Subcutaneous adipose tissue (tissue), 4 donors: Measurements from ENCODE around the gene OR52E4. TPM values are rescaled to one million over a fixed set of nuclear protein-coding genes. Genes with fewer than 3 reads are reported as not detected.

ENCODE experiments used
- total RNA-seq, 4 donors: library from RNA; depleted of rRNA; stranded (reverse); fragments of >200 nt; gene quantifications; one replicate each; pipeline ENCODE4 v1.1.0, GENCODE V29; 2016
- TF ChIP-seq, protein P1 (sequence below): fragments of 450-650 bp; IDR thresholded peaks from one replicate; pipeline ENCODE4 v1.5.1; 2016; ENCODE audit warnings: low read depth, mild to moderate bottlenecking, control low read depth, antibody characterized with exemption, moderate library complexity

Gene OR52E4
- total RNA-seq, 4 donors from 2014 or later: not detected

DNA sequence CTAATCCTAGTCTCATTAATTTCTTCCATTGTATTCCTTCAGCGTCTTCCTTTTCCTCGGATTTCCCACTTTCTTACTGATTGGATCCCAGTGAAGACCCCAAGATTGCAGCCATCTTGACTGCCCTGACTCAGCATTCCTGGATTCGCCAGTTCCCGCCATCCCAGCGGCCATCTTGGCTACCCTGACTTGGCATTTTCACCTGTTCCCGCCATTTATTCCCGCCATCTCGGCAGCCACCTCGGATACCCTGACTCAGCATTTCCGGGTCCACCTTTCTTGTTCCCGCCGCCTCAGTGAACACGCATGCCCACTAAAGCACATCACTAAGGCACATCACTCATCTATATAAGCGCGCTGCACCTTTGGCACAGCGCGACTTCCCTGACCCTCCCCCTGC lies 47.8 kb downstream of the OR52E4 start:
- TF ChIP-seq, protein P1, sequence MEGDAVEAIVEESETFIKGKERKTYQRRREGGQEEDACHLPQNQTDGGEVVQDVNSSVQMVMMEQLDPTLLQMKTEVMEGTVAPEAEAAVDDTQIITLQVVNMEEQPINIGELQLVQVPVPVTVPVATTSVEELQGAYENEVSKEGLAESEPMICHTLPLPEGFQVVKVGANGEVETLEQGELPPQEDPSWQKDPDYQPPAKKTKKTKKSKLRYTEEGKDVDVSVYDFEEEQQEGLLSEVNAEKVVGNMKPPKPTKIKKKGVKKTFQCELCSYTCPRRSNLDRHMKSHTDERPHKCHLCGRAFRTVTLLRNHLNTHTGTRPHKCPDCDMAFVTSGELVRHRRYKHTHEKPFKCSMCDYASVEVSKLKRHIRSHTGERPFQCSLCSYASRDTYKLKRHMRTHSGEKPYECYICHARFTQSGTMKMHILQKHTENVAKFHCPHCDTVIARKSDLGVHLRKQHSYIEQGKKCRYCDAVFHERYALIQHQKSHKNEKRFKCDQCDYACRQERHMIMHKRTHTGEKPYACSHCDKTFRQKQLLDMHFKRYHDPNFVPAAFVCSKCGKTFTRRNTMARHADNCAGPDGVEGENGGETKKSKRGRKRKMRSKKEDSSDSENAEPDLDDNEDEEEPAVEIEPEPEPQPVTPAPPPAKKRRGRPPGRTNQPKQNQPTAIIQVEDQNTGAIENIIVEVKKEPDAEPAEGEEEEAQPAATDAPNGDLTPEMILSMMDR: no peak

DNA sequence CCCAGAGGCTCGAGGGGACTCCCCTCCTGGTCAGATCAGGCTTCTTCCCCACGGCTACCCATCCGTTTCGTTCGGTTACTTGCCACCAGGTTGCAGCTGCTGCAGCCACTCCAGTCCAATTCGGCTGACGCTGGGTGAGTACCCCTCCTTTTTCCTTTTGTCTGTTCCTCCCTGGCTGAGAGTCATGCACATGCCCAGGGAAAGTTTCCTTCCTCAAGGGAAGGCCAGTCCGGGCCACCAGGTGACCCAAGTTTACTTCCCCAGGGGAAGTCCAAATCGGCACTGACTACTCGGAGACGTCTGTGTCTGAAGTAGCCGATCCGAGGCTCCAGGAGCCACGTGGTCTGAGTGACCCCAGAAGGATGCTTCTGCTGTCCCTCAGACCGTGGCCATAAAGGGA lies 48.4 kb downstream of the OR52E4 start:
- TF ChIP-seq, protein P1: no peak

DNA sequence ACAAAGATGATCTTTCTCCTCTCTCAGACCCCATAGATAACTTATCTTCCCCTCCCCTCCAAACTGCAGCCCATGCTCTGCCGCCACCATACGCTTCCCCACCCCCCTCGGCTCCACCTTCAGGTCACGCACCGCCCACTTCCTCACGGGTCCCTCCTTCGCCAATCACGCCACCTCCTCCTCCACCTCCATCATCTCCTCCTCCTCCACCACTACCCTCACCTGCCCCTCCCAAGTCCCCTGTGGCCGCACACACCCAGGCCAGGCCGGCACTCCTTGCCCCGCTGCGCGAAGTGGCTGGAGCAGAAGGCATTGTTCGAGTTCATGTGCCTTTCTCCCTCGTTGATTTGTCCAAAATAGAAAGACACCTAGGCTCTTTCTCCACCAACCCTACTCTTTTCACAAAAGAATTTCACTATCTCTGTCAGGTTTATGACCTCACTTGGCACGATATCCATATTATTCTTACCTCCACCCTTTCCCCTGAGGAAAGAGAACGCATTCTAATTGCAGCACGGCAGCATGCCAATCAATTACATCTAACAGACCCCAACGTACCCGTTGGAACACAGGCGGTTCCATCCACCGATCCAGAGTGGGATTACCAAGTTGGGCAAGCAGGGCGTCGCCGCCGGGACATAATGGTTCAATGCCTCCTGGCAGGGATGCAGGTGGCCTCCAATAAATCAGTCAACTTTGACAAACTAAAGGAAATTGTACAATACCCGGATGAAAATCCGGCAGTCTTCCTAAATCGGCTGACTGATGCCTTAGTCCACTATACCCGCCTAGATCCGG lies 49.3 kb downstream of the OR52E4 start:
- TF ChIP-seq, protein P1: no peak

DNA sequence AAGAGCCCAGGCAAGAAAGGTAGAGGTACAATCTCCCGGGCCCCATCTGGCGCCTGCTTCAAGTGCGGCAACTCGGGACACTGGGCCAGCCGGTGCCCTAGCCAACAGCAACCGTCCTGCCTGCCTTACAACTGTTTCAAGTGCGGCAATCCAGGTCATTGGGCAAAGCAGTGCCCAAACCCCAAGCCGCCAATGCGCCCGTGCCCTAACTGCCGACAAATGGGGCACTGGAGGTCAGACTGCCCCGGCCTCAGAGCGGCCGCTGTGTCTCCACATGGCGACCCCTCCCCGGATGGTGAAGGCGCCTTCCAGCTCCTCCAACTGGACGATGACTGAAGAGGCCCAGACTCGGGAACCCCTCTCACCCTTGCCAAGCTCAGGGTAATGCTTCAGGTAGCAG lies 50.2 kb downstream of the OR52E4 start:
- TF ChIP-seq, protein P1: no peak

DNA sequence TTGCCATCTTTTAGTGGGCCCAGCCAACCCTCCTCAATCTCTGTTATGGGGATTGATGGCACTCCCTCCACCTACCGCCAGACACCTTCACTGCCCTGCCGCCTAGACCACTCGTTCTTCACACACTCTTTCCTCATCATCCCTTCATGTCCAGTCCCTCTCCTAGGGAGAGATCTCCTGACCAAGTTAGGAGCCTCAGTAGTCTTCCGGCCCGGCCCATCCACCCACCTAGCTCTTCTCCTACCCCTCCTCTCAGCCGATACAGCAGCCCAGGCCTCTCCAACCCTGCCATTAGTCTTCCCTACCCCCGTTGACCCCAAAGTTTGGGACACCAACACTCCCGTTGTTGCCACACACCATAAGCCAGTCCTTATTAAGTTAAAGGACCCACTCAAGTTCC lies 50.6 kb downstream of the OR52E4 start:
- TF ChIP-seq, protein P1: no peak

DNA sequence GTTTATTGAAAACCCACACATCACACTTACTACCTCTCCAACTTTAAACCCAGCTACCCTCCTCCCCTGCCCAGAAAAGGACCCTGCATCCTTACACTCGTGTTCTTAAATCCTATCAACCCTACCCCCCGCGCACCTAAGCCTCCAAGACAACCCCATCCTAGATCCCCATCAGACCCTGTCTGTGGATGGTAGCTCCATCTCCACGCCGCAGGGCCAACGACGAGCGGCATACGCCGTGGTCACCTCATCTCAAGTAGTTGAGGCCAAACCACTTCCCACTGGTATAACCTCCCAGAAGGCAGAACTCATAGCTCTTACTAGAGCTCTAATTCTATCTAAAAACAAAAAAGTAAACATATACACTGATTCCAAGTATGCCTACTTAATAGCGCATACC lies 52.2 kb downstream of the OR52E4 start:
- TF ChIP-seq, protein P1: no peak

DNA sequence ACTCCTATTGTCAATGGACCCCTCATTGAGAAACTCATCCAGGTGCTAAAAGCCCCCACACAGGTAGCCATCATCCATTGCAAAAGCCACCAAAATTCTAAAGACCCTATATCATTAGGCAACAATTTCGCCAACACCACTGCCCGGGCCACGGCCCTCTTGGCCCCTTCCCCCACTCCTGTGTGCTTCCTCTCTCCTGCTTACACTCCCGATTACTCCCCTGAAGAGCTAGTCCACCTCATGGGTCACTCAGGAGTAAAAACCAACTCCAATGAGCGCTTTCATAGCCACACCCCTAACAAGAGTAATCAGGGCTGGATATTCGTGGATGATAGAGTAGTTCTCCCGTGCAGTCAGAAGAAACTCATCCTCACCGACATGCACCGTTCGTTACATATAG lies 52.7 kb downstream of the OR52E4 start:
- TF ChIP-seq, protein P1: no peak

Other genes starting within 250 kb of the OR52E4 start
- 10 to 100 TPM; 12.6 to 22.8 (median 16.7) TPM for gene TRIM5, start 195.6 kb upstream of the OR52E4 start, total RNA-seq
- gene TRIM22, start 190.8 kb upstream of the OR52E4 start, total RNA-seq: 10 to 100 TPM; 35.9 to 96.8 (median 64.8) TPM
- gene OR56B1, start 144.2 kb upstream of the OR52E4 start, total RNA-seq: under 1 TPM in 2 of 4 donors, not detected in 2; 0.22 to 0.75 TPM
- gene OR52N4, start 126.4 kb upstream of the OR52E4 start, total RNA-seq: not detected
- under 1 TPM in 2 of 4 donors, not detected in 2; 0.33 to 0.44 TPM for gene OR52N5, start 97.3 kb upstream of the OR52E4 start, total RNA-seq
- gene OR52N1, start 89.4 kb upstream of the OR52E4 start, total RNA-seq: not detected
- not detected for gene OR52N2, start 71.7 kb upstream of the OR52E4 start, total RNA-seq
- gene OR52E6, start 38.7 kb upstream of the OR52E4 start, total RNA-seq: not detected
- not detected for gene OR52E8, start 22.9 kb upstream of the OR52E4 start, total RNA-seq
- gene OR52E5, start 12.6 kb downstream of the OR52E4 start, total RNA-seq: not detected
- gene OR56A3, start 61.6 kb downstream of the OR52E4 start, total RNA-seq: not detected
- not detected for gene OR56A5, start 87.9 kb downstream of the OR52E4 start, total RNA-seq
- gene OR52L1, start 106.4 kb downstream of the OR52E4 start, total RNA-seq: not detected
- gene OR56A4, start 126.3 kb downstream of the OR52E4 start, total RNA-seq: under 1 TPM in 1 of 4 donors, not detected in 3; 0.19 TPM
- gene OR56A1, start 150.1 kb downstream of the OR52E4 start, total RNA-seq: under 1 TPM in 2 of 4 donors, not detected in 2; under 0.01 to 0.19 TPM
- gene OR56B4, start 227.1 kb downstream of the OR52E4 start, total RNA-seq: not detected